Subcutaneous adipose tissue (tissue), 4 donors: ENCODE data around the gene ZNF777. TPM values are rescaled to one million over a fixed set of nuclear protein-coding genes. Genes with fewer than 3 reads are reported as not detected.

Source experiments
- total RNA-seq, 4 donors: library from RNA; depleted of rRNA; stranded (reverse); fragments of >200 nt; gene quantifications; one replicate each; pipeline ENCODE4 v1.1.0, GENCODE V29; 2016
- TF ChIP-seq, protein P1 (sequence below): fragments of 450-650 bp; IDR thresholded peaks from one replicate; pipeline ENCODE4 v1.5.1; 2016; ENCODE audit warnings: low read depth, mild to moderate bottlenecking, control low read depth, antibody characterized with exemption, moderate library complexity

ZNF777 gene
- total RNA-seq, 4 donors from 2014 or later: 2.4 to 8.1 (median 4.3) TPM

DNA sequence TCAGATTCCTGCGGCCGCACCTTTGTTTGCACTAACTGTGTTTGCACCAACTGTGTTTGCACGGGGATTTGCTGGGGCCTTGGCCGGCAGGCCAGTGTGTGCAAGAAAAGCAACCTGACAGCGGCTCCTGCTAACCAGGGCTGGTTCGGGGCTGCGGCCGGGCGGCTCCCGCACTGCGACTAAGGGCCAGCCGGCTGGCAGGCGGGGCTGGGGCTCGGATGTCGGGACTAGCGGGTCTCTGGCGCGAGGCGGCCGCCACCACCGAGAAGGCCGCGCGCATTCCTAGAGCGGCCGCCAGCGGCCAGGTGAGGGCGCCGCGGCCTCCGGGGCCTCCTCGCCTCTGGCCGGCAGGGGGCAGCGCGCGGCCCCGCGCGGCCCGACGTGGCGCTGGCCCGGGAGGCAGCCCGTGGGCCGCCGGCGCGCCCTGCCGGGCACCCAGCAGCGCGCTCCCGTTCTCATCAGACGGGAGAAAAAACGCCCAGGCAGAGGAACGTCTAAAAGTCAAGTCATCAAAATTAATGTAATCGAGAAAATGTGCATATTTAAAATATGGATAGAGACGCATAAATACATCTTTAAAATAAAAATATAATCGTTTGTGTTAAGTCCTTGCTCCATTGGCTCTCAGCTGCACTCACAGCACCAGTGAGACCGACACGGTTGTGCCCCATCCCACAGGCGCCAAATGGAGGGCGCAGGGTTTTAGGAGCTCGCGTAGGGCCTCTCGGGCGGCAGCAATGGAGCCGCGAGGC, 38.5 kb downstream of the ZNF777 start:
- TF ChIP-seq, protein P1, sequence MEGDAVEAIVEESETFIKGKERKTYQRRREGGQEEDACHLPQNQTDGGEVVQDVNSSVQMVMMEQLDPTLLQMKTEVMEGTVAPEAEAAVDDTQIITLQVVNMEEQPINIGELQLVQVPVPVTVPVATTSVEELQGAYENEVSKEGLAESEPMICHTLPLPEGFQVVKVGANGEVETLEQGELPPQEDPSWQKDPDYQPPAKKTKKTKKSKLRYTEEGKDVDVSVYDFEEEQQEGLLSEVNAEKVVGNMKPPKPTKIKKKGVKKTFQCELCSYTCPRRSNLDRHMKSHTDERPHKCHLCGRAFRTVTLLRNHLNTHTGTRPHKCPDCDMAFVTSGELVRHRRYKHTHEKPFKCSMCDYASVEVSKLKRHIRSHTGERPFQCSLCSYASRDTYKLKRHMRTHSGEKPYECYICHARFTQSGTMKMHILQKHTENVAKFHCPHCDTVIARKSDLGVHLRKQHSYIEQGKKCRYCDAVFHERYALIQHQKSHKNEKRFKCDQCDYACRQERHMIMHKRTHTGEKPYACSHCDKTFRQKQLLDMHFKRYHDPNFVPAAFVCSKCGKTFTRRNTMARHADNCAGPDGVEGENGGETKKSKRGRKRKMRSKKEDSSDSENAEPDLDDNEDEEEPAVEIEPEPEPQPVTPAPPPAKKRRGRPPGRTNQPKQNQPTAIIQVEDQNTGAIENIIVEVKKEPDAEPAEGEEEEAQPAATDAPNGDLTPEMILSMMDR: no peak

- TF ChIP-seq, protein P1: no peak
Observed at GRCh38 chr7:149420006-149420405, 40.9 kb downstream of the ZNF777 start.

GRCh38 chr7:149415391-149416071, 45.3 kb downstream of the ZNF777 start:
- TF ChIP-seq, protein P1: no peak

GRCh38 chr7:149414745-149415390, 46.0 kb downstream of the ZNF777 start:
- TF ChIP-seq, protein P1: no peak

DNA sequence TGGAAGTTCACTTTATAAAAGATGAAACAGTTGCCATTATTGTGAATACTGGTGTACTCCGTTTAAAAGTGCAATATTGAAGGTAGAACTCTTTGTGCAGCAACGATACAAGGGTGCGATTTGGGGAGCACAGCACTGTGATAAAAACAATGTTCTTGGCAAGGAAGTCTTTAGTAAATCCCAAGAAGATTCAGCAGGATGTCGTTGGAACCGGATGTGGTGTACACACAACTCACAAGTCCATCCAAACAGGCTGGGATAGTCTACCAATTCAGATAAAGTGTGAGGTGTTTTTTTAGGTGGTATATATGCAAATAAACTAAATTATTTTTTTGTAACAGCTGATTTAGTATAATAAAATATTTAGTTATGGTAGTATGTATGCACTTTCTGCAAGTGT, 46.7 kb downstream of the ZNF777 start:
- TF ChIP-seq, protein P1: no peak

GRCh38 chr7:149409895-149410294, 51.0 kb downstream of the ZNF777 start:
- TF ChIP-seq, protein P1: no peak

GRCh38 chr7:149404825-149405224, 56.0 kb downstream of the ZNF777 start:
- TF ChIP-seq, protein P1: no peak
